H1 (cell line): Measurements from ENCODE around the gene KIAA0040. TPM values are rescaled to one million over a fixed set of nuclear protein-coding genes. Genes with fewer than 3 reads are reported as not detected.

Experiments
- CTCF ChIA-PET: fragments of 300-600 bp; sonication (Branson Sonifier 250); formaldehyde crosslinking; loops from one replicate; lab custom pipeline; 2021; ENCODE audit not compliant: partially characterized antibody; lab: Charles Lee
- POLR2A ChIA-PET: fragments of 300-600 bp; sonication (Branson Sonifier 250); formaldehyde crosslinking; loops from one replicate; lab custom pipeline; 2021; ENCODE audit warnings: inconsistent platforms; ENCODE audit not compliant: partially characterized antibody; lab: Charles Lee
- DNase-seq, 2 experiments: peaks; one replicate each; pipeline versions ENCODE4 v3.0.0 to v3.0.0-alpha.2; 2010 to 2022; ENCODE audit warnings: low spot score in 2 of 2, low read depth in 1 of 2, mixed read lengths in 1 of 2
- FAIRE-seq: peaks from 2 replicates; lab custom pipeline; 2011; peaks lifted over from hg19 to GRCh38; lab: Jason Lieb, UNC
- H2AFZ ChIP-seq: 2 replicates; pipeline ENCODE4 v1.8.1; 2012; ENCODE audit warnings: low read length, inconsistent platforms
- H2AK5ac ChIP-seq: 2 replicates; pipeline ENCODE4 v1.6.1; 2013; ENCODE audit warnings: low read depth, low read length
- H2BK120ac ChIP-seq: replicated peaks from 2 replicates; pipeline ENCODE3; 2013; ENCODE audit warnings: low read depth, low read length, inconsistent platforms
- H2BK12ac ChIP-seq: 2 replicates; pipeline ENCODE4 v1.6.1; 2013; ENCODE audit warnings: low read depth, low read length
- H2BK15ac ChIP-seq: 2 replicates; pipeline ENCODE4 v1.6.1; 2013; ENCODE audit warnings: low read length
- H2BK20ac ChIP-seq: 2 replicates; pipeline ENCODE4 v1.6.1; 2013; ENCODE audit warnings: low read length
- H2BK5ac ChIP-seq: 2 replicates; pipeline ENCODE4 v1.6.1; 2013; ENCODE audit warnings: low read depth, low read length
- H3K14ac ChIP-seq: 2 replicates; pipeline ENCODE4 v1.6.1; 2013; ENCODE audit warnings: inconsistent platforms; ENCODE audit not compliant: insufficient read length
- H3K18ac ChIP-seq: 2 replicates; pipeline ENCODE4 v1.6.1; 2013; ENCODE audit warnings: low read length; ENCODE audit errors: extremely low read depth
- H3K23ac ChIP-seq: 2 replicates; pipeline ENCODE4 v1.6.1; 2013; ENCODE audit warnings: inconsistent platforms; ENCODE audit not compliant: insufficient read length
- H3K23me2 ChIP-seq: 2 replicates; pipeline ENCODE4 v1.6.1; 2013; ENCODE audit warnings: low read depth, low read length
- H3K27ac ChIP-seq: 2 replicates; pipeline ENCODE4 v1.6.1; 2011; ENCODE audit warnings: low read depth, low read length, inconsistent platforms
- H3K27me3 ChIP-seq, 4 experiments: replicated peaks in 1 of 4; 1 replicate in 1 of 4; 2 replicates in 3 of 4; pipeline versions ENCODE4 v1.6.1 to v1.8.1; 2011 to 2013; ENCODE audit warnings: low read length in 3 of 4, mild to moderate bottlenecking in 3 of 4, inconsistent platforms in 2 of 4, mixed read lengths in 2 of 4, moderate library complexity in 1 of 4; ENCODE audit not compliant: control insufficient read depth in 3 of 4, insufficient read depth in 3 of 4; ENCODE audit errors: extremely low read depth in 1 of 4
- H3K36me3 ChIP-seq, 4 experiments: 2 replicates each; pipeline versions ENCODE4 v1.6.1 to v1.8.1; 2011 to 2013; ENCODE audit warnings: mild to moderate bottlenecking in 4 of 4, low read length in 3 of 4, moderate library complexity in 2 of 4, control low read depth in 1 of 4, inconsistent platforms in 1 of 4; ENCODE audit not compliant: insufficient read depth in 4 of 4, control insufficient read depth in 2 of 4
- H3K4ac ChIP-seq: replicated peaks from 2 replicates; pipeline ENCODE3; 2013; ENCODE audit warnings: low read length, low read depth, mixed read lengths, inconsistent platforms; ENCODE audit not compliant: insufficient read length
- H3K4me1 ChIP-seq, 4 experiments: replicated peaks in 1 of 4; 1 replicate in 1 of 4; 2 replicates in 3 of 4; pipeline versions ENCODE4 v1.6.1 to v1.8.1; 2011 to 2013; ENCODE audit warnings: low read length in 3 of 4, inconsistent platforms in 2 of 4, mixed read lengths in 1 of 4; ENCODE audit not compliant: insufficient read depth in 4 of 4, control insufficient read depth in 3 of 4
- H3K4me2 ChIP-seq, 2 experiments: 2 replicates each; pipeline versions ENCODE4 v1.6.1 to v1.8.1; 2011 to 2013; ENCODE audit warnings: low read depth in 2 of 2, low read length in 2 of 2, control low read depth in 1 of 2, inconsistent platforms in 1 of 2, mild to moderate bottlenecking in 1 of 2; ENCODE audit not compliant: insufficient read depth in 1 of 2
- H3K4me3 ChIP-seq, 4 experiments: fragments of 200-600, 300-600 bp in 1 of 4; sonication (generic), shearing (Covaris generic), sonication (Bioruptor Twin) in 1 of 4; 2 replicates each; pipeline versions ENCODE4 v1.5.1 to v1.8.1; 2011 to 2016; ENCODE audit warnings: low read length in 4 of 4, low read depth in 3 of 4, control low read depth in 2 of 4, inconsistent platforms in 2 of 4, mild to moderate bottlenecking in 2 of 4, mixed read lengths in 1 of 4, moderate library complexity in 1 of 4; ENCODE audit not compliant: insufficient read depth in 2 of 4; ENCODE audit errors: extremely low read depth in 1 of 4
- H3K56ac ChIP-seq: replicated peaks from 2 replicates; pipeline ENCODE3; 2013; ENCODE audit warnings: low read depth, mild to moderate bottlenecking, mixed read lengths, low read length, inconsistent platforms; ENCODE audit not compliant: insufficient read length
- H3K79me1 ChIP-seq: 2 replicates; pipeline ENCODE4 v1.6.1; 2013; ENCODE audit warnings: low read depth, low read length, control low read depth
- H3K79me2 ChIP-seq, 2 experiments: 2 replicates each; pipeline versions ENCODE4 v1.6.1 to v1.8.1; 2012 to 2013; ENCODE audit warnings: low read length in 2 of 2, mild to moderate bottlenecking in 2 of 2, inconsistent platforms in 1 of 2; ENCODE audit not compliant: insufficient read depth in 2 of 2, control insufficient read depth in 1 of 2
- H3K9ac ChIP-seq, 4 experiments: replicated peaks in 1 of 4; 1 replicate in 1 of 4; 2 replicates in 3 of 4; pipeline versions ENCODE4 v1.6.1 to v1.8.1; 2011 to 2013; ENCODE audit warnings: low read depth in 3 of 4, low read length in 3 of 4, control low read depth in 2 of 4, mild to moderate bottlenecking in 2 of 4, moderate library complexity in 2 of 4, inconsistent platforms in 1 of 4; ENCODE audit errors: extremely low read depth in 1 of 4
- H3K9me3 ChIP-seq, 2 experiments: 2 replicates each; pipeline versions ENCODE4 v1.6.1 to v1.8.1; 2012 to 2013; ENCODE audit warnings: mild to moderate bottlenecking in 2 of 2, moderate library complexity in 2 of 2, control low read depth in 1 of 2, inconsistent platforms in 1 of 2, low read depth in 1 of 2, low read length in 1 of 2, mixed read lengths in 1 of 2; ENCODE audit not compliant: insufficient read depth in 2 of 2
- H4K20me1 ChIP-seq, 2 experiments: replicated peaks in 1 of 2; 2 replicates each; pipeline versions ENCODE3 to v1.8.1; 2011 to 2013; ENCODE audit warnings: inconsistent platforms in 2 of 2, low read length in 2 of 2, mild to moderate bottlenecking in 1 of 2; ENCODE audit not compliant: insufficient read depth in 2 of 2, control insufficient read depth in 1 of 2
- H4K5ac ChIP-seq: 2 replicates; pipeline ENCODE4 v1.6.1; 2013; ENCODE audit warnings: low read length, low read depth, mixed read lengths, inconsistent platforms; ENCODE audit not compliant: insufficient read length
- H4K8ac ChIP-seq: 2 replicates; pipeline ENCODE4 v1.8.0; 2013; ENCODE audit warnings: mild to moderate bottlenecking, moderate library complexity, low read length, inconsistent platforms; ENCODE audit not compliant: insufficient read depth; ENCODE audit errors: extremely low read depth
- H4K91ac ChIP-seq: replicated peaks from 2 replicates; pipeline ENCODE3; 2013; ENCODE audit warnings: low read length, mixed read lengths, inconsistent platforms; ENCODE audit not compliant: insufficient read length
- CTCF ChIP-seq, 3 experiments: IDR thresholded peaks; 1 replicate in 2 of 3; 2 replicates in 1 of 3; pipeline versions ENCODE4 v1.5.1 to v1.6.1; 2011; ENCODE audit warnings: low read length in 3 of 3, mild to moderate bottlenecking in 3 of 3, inconsistent platforms in 2 of 3, low read depth in 1 of 3, moderate library complexity in 1 of 3; ENCODE audit not compliant: insufficient read depth in 1 of 3; ENCODE audit errors: control extremely low read depth in 1 of 3
- WGBS, 2 experiments: shearing (Covaris generic) in 1 of 2; methylation state at CpG; one replicate each; pipeline versions ENCODE4 v1.1.6 to v1.1.7; 2013 to 2015; ENCODE audit warnings: low lambda C conversion rate in 2 of 2, mixed read lengths in 2 of 2, inconsistent platforms in 1 of 2, low coverage in 1 of 2, missing lambda C conversion rate in 1 of 2; ENCODE audit not compliant: insufficient replicate concordance in 2 of 2, insufficient coverage in 1 of 2, insufficient read length in 1 of 2; ENCODE audit errors: extremely low coverage in 1 of 2, missing lambda C conversion rate in 1 of 2; 5-methylcytosine and 5-hydroxymethylcytosine counted together
- polyA plus RNA-seq, 7 experiments: library from polyadenylated mRNA; depleted of rRNA in 3 of 7; stranded (reverse) in 5 of 7; unstranded in 2 of 7; fragments of >200 nt in 5 of 7; fragments of 200-250 nt in 2 of 7; gene quantifications; 1 replicate in 5 of 7; 2 replicates in 1 of 7; 4 replicates in 1 of 7; pipeline versions ENCODE4 v1.2.1 to v1.2.3, GENCODE V29; 2011 to 2013; ENCODE audit warnings: missing spikeins in 2 of 7, mixed read lengths in 2 of 7
- total RNA-seq: library from RNA; stranded (reverse); fragmentation: NEBNext Ultra II Directional; extraction: Animal tissue kit (Norgen Biotek cat#: 25700); gene quantifications from 2 replicates; pipeline ENCODE4 v1.2.1, GENCODE V29; 2021

Gene KIAA0040
- total and polyA plus RNA-seq, 2 of the 8 experiments (the other 6 are each of a cell fraction or from before 2014, with no cell fraction given), result 11.0 to 14.1 TPM

- H3K9ac ChIP-seq, result no peak overlapping the region
- H2BK15ac ChIP-seq, result no peak overlapping the region
- DNase-seq, result no peak
- no peak overlapping the region for H3K18ac ChIP-seq
- H4K91ac ChIP-seq, result no peak overlapping the region
- no peaks in the 10 kb centered on the region for H3K27me3 ChIP-seq
- H4K20me1 ChIP-seq, result no peaks in the 10 kb centered on the region
- no peak overlapping the region for H3K4me3 ChIP-seq
- no peak overlapping the region for H2AFZ ChIP-seq
- H3K23me2 ChIP-seq, result no peaks in the 10 kb centered on the region
- H3K9me3 ChIP-seq, result no peaks in the 10 kb centered on the region
- WGBS, 2 experiments, result 89% methylated on average over 2 of the region's 2 CpGs; no CpG with 5 or more reads in 1 of the 2 experiments
- FAIRE-seq, result no peak
- no peak overlapping the region for H3K4ac ChIP-seq
- no peak for TF ChIP-seq CTCF (IDR thresholded peaks at IDR 0.05; ENCODE audit: control extremely low read depth in 1 of 3, insufficient read depth in 1 of 3, low read depth in 1 of 3, low read length in 3 of 3)
- no peak overlapping the region for H3K14ac ChIP-seq
- H2BK5ac ChIP-seq, result no peak overlapping the region
- H3K79me1 ChIP-seq, result no peaks in the 10 kb centered on the region
- no peak overlapping the region for H2BK20ac ChIP-seq
- H2BK120ac ChIP-seq, result no peak overlapping the region
- no peak overlapping the region for H2BK12ac ChIP-seq
- H2AK5ac ChIP-seq, result no peak overlapping the region
- H4K5ac ChIP-seq, result no peak overlapping the region
- H3K79me2 ChIP-seq, result no peaks in the 10 kb centered on the region
- H3K36me3 ChIP-seq, result no peaks in the 10 kb centered on the region
- H3K27ac ChIP-seq, result no peak overlapping the region
- CTCF ChIA-PET, result interaction anchor here (0.9 to 1.5 kb wide), 3 partner anchors 65 to 101 kb away, joined by 3 to 7 read pairs (median 3); no protein-coding TSS in a partner anchor
- H3K23ac ChIP-seq, result no peak overlapping the region
- no peak overlapping the region for H3K4me2 ChIP-seq
- POLR2A ChIA-PET, result no interaction called here
- H3K56ac ChIP-seq, result no peak overlapping the region
- H4K8ac ChIP-seq, result no peak overlapping the region
- H3K4me1 ChIP-seq, result peaks cover 2 to 5% (median 4%) of the 10 kb centered on the region in 4 experiments; a peak in 6 of 7 replicates
These were observed 23.9 kb upstream of the KIAA0040 start for GRCh38 chr1:175216444-175216843.
